Measurements from ENCODE around the gene VRK2.

DNA sequence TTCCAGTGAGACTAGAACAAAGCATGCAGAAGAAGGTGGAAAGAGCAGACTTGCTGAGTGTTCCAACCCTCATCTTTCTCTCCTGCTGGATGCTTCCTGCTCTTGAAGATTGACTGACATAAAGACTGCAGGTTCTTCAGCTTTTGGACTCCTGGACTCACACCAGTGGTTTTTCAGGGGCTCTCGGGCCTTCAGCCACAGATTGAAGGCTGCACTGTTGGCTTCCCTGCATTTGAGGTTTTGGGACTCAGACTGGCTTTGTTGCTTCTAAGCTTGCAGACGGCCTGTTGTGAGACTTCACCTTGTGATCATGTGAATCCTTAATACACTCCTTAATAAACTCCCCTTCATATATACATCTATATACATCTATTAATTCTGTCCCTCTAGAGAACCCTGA is 20.4 kb downstream of the VRK2 start:
- TF ChIP-seq, protein P1, sequence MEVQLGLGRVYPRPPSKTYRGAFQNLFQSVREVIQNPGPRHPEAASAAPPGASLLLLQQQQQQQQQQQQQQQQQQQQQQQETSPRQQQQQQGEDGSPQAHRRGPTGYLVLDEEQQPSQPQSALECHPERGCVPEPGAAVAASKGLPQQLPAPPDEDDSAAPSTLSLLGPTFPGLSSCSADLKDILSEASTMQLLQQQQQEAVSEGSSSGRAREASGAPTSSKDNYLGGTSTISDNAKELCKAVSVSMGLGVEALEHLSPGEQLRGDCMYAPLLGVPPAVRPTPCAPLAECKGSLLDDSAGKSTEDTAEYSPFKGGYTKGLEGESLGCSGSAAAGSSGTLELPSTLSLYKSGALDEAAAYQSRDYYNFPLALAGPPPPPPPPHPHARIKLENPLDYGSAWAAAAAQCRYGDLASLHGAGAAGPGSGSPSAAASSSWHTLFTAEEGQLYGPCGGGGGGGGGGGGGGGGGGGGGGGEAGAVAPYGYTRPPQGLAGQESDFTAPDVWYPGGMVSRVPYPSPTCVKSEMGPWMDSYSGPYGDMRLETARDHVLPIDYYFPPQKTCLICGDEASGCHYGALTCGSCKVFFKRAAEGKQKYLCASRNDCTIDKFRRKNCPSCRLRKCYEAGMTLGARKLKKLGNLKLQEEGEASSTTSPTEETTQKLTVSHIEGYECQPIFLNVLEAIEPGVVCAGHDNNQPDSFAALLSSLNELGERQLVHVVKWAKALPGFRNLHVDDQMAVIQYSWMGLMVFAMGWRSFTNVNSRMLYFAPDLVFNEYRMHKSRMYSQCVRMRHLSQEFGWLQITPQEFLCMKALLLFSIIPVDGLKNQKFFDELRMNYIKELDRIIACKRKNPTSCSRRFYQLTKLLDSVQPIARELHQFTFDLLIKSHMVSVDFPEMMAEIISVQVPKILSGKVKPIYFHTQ (CRISPR knock-in tag; IDR thresholded peaks at IDR 0.05) = no peak
- TF ChIP-seq ESRRA (CRISPR knock-in tag; IDR thresholded peaks at IDR 0.05; ENCODE audit: borderline replicate concordance) (no peak), TEAD4 (CRISPR knock-in tag; IDR thresholded peaks at IDR 0.05) (no peak), ZNF423 (CRISPR knock-in tag; IDR thresholded peaks at IDR 0.05) (no peak), FOXP1 (CRISPR knock-in tag; IDR thresholded peaks at IDR 0.05; ENCODE audit: borderline replicate concordance) (no peak), ETV6 (CRISPR knock-in tag; IDR thresholded peaks at IDR 0.05) (no peak), MXD4 (CRISPR knock-in tag; IDR thresholded peaks at IDR 0.05; ENCODE audit: borderline replicate concordance) (no peak)
- TF ChIP-seq, protein P2, sequence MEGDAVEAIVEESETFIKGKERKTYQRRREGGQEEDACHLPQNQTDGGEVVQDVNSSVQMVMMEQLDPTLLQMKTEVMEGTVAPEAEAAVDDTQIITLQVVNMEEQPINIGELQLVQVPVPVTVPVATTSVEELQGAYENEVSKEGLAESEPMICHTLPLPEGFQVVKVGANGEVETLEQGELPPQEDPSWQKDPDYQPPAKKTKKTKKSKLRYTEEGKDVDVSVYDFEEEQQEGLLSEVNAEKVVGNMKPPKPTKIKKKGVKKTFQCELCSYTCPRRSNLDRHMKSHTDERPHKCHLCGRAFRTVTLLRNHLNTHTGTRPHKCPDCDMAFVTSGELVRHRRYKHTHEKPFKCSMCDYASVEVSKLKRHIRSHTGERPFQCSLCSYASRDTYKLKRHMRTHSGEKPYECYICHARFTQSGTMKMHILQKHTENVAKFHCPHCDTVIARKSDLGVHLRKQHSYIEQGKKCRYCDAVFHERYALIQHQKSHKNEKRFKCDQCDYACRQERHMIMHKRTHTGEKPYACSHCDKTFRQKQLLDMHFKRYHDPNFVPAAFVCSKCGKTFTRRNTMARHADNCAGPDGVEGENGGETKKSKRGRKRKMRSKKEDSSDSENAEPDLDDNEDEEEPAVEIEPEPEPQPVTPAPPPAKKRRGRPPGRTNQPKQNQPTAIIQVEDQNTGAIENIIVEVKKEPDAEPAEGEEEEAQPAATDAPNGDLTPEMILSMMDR (IDR thresholded peaks at IDR 0.05) = no peak
- TF ChIP-seq, protein P3, sequence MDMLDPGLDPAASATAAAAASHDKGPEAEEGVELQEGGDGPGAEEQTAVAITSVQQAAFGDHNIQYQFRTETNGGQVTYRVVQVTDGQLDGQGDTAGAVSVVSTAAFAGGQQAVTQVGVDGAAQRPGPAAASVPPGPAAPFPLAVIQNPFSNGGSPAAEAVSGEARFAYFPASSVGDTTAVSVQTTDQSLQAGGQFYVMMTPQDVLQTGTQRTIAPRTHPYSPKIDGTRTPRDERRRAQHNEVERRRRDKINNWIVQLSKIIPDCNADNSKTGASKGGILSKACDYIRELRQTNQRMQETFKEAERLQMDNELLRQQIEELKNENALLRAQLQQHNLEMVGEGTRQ (CRISPR knock-in tag; IDR thresholded peaks at IDR 0.05) = no peak
- TF ChIP-seq, protein P4, sequence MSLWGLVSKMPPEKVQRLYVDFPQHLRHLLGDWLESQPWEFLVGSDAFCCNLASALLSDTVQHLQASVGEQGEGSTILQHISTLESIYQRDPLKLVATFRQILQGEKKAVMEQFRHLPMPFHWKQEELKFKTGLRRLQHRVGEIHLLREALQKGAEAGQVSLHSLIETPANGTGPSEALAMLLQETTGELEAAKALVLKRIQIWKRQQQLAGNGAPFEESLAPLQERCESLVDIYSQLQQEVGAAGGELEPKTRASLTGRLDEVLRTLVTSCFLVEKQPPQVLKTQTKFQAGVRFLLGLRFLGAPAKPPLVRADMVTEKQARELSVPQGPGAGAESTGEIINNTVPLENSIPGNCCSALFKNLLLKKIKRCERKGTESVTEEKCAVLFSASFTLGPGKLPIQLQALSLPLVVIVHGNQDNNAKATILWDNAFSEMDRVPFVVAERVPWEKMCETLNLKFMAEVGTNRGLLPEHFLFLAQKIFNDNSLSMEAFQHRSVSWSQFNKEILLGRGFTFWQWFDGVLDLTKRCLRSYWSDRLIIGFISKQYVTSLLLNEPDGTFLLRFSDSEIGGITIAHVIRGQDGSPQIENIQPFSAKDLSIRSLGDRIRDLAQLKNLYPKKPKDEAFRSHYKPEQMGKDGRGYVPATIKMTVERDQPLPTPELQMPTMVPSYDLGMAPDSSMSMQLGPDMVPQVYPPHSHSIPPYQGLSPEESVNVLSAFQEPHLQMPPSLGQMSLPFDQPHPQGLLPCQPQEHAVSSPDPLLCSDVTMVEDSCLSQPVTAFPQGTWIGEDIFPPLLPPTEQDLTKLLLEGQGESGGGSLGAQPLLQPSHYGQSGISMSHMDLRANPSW (CRISPR knock-in tag; conservative IDR thresholded peaks at IDR 0.05; ENCODE audit: low read depth) = no peak
- TF ChIP-seq, protein P5, sequence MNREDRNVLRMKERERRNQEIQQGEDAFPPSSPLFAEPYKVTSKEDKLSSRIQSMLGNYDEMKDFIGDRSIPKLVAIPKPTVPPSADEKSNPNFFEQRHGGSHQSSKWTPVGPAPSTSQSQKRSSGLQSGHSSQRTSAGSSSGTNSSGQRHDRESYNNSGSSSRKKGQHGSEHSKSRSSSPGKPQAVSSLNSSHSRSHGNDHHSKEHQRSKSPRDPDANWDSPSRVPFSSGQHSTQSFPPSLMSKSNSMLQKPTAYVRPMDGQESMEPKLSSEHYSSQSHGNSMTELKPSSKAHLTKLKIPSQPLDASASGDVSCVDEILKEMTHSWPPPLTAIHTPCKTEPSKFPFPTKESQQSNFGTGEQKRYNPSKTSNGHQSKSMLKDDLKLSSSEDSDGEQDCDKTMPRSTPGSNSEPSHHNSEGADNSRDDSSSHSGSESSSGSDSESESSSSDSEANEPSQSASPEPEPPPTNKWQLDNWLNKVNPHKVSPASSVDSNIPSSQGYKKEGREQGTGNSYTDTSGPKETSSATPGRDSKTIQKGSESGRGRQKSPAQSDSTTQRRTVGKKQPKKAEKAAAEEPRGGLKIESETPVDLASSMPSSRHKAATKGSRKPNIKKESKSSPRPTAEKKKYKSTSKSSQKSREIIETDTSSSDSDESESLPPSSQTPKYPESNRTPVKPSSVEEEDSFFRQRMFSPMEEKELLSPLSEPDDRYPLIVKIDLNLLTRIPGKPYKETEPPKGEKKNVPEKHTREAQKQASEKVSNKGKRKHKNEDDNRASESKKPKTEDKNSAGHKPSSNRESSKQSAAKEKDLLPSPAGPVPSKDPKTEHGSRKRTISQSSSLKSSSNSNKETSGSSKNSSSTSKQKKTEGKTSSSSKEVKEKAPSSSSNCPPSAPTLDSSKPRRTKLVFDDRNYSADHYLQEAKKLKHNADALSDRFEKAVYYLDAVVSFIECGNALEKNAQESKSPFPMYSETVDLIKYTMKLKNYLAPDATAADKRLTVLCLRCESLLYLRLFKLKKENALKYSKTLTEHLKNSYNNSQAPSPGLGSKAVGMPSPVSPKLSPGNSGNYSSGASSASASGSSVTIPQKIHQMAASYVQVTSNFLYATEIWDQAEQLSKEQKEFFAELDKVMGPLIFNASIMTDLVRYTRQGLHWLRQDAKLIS (CRISPR knock-in tag; IDR thresholded peaks at IDR 0.05; ENCODE audit: borderline replicate concordance) = no peak
- TF ChIP-seq, protein P6, sequence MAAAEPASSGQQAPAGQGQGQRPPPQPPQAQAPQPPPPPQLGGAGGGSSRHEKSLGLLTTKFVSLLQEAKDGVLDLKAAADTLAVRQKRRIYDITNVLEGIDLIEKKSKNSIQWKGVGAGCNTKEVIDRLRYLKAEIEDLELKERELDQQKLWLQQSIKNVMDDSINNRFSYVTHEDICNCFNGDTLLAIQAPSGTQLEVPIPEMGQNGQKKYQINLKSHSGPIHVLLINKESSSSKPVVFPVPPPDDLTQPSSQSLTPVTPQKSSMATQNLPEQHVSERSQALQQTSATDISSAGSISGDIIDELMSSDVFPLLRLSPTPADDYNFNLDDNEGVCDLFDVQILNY (CRISPR knock-in tag; IDR thresholded peaks at IDR 0.05) = no peak
- TF ChIP-seq, protein P7, sequence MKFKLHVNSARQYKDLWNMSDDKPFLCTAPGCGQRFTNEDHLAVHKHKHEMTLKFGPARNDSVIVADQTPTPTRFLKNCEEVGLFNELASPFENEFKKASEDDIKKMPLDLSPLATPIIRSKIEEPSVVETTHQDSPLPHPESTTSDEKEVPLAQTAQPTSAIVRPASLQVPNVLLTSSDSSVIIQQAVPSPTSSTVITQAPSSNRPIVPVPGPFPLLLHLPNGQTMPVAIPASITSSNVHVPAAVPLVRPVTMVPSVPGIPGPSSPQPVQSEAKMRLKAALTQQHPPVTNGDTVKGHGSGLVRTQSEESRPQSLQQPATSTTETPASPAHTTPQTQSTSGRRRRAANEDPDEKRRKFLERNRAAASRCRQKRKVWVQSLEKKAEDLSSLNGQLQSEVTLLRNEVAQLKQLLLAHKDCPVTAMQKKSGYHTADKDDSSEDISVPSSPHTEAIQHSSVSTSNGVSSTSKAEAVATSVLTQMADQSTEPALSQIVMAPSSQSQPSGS (CRISPR knock-in tag; IDR thresholded peaks at IDR 0.05; ENCODE audit: borderline replicate concordance, low read depth) = no peak
- TF ChIP-seq, protein P8, sequence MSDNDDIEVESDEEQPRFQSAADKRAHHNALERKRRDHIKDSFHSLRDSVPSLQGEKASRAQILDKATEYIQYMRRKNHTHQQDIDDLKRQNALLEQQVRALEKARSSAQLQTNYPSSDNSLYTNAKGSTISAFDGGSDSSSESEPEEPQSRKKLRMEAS (CRISPR knock-in tag; IDR thresholded peaks at IDR 0.05) = no peak
